Stomach (tissue), 4 donors: ENCODE results near the gene STARD10.
A peak's percentile ranks its signal among the peaks of the same experiment; 100 is the strongest.

Experiments
- EP300 ChIP-seq: sonication (generic); formaldehyde crosslinking; IDR thresholded peaks from one replicate; pipeline ENCODE4 v1.6.1; 2017; ENCODE audit warnings: antibody characterized with exemption
- POLR2AphosphoS5 ChIP-seq, 3 donors: sonication (generic); formaldehyde crosslinking; IDR thresholded peaks; one replicate each; pipeline ENCODE4 v1.6.1; 2016; ENCODE audit warnings: antibody characterized with exemption in 3 of 3
- TF ChIP-seq, protein P1 (sequence below), 7 experiments: fragments of 450-650 bp in 4 of 7; fragments of 200-600 bp in 3 of 7; sonication (generic) in 3 of 7; IDR thresholded peaks; one replicate each; pipeline ENCODE4 v1.5.1; 2016 to 2019; ENCODE audit warnings: antibody characterized with exemption in 7 of 7, control low read depth in 2 of 7, mild to moderate bottlenecking in 1 of 7

DNA sequence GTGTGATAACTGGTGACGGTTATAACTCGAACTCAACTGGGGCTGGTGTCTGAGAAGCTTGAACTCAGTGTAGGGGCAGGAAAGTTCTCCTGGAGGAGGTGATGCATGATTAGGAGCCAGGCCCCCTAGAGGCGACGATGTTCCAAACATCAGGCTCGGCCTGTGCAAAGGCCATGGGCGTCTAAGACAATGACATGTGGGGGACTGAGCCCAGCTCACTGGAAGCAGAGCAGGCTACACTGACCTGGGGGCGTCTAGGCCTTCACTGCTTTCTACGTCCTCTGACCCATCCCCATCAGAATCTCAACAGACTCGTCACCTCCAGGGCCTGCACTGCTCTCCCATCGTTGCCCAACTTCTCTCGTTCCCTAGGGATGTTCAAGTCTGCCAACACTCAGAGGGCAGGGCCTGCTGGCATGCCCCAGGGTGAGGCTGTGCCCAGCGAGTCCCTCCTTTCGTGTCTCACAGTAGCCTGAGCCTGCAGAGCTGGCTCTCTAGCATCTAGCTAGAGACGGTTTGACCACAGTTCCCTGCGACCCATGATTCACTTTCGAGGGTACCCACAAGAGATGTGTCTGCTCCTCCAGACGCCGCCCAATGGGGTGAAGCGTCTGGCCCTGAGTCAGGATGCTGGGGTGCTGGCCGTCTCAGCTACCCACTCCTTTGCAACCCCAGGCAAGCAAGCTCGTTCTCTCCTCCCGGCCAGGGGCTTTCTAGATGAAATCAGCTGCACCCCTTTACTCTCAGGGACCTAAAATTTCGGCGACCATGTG lies 19.3 kb upstream of the STARD10 start:
- TF ChIP-seq POLR2AphosphoS5 (IDR thresholded peaks at IDR 0.05) (no peak), EP300 (no peak)
- TF ChIP-seq, protein P1, sequence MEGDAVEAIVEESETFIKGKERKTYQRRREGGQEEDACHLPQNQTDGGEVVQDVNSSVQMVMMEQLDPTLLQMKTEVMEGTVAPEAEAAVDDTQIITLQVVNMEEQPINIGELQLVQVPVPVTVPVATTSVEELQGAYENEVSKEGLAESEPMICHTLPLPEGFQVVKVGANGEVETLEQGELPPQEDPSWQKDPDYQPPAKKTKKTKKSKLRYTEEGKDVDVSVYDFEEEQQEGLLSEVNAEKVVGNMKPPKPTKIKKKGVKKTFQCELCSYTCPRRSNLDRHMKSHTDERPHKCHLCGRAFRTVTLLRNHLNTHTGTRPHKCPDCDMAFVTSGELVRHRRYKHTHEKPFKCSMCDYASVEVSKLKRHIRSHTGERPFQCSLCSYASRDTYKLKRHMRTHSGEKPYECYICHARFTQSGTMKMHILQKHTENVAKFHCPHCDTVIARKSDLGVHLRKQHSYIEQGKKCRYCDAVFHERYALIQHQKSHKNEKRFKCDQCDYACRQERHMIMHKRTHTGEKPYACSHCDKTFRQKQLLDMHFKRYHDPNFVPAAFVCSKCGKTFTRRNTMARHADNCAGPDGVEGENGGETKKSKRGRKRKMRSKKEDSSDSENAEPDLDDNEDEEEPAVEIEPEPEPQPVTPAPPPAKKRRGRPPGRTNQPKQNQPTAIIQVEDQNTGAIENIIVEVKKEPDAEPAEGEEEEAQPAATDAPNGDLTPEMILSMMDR (IDR thresholded peaks at IDR 0.05) = peak in 5 of 7 experiments; percentile 27 to 58 (median 39)
